RWPE1 (cell line): ENCODE data around the gene RGS19.

Source experiments
- CTCF ChIA-PET: fragments of 350-600 bp; sonication (Branson Sonifier 250); formaldehyde crosslinking; extraction: SDS; loops from one replicate; lab custom pipeline; 2021; lab: Yijun Ruan, JAX
- POLR2A ChIA-PET: fragments of 400-600 bp; formaldehyde crosslinking; extraction: SDS; loops from one replicate; lab custom pipeline; 2020; ENCODE audit warnings: antibody characterized with exemption; ENCODE audit not compliant: low non-redundant PET; lab: Yijun Ruan, JAX
- DNase-seq: peaks from one replicate; pipeline ENCODE4 v3.0.0; 2012; ENCODE audit warnings: low spot score
- H3K27ac ChIP-seq: fragments of 450-650 bp; 2 replicates; pipeline ENCODE4 v1.5.1; 2017
- CTCF ChIP-seq: fragments of 450-650 bp; conservative IDR thresholded peaks from 2 replicates; pipeline ENCODE4 v1.5.1; 2017; ENCODE audit warnings: low read depth, mild to moderate bottlenecking

Gene RGS19

DNA sequence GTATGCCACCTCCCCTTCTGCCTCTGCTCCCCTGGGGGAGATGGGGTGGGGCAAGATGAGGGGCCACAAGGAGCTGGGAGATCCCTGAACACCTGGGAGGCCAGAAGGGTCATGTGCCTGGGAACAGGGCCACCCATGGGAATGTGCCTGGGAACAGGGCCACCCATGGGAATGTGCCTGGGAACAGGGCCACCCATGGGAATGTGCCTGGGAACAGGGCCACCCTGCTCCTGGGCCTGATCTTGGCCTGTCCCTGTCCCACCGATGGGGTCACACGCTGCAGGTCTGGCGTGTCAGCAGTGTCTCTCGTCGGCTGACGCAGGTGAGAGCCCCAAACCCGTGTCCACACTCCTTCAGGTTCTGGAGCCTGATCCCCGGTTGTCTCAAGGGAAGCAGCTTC lies 4.4 kb downstream of the RGS19 start:
- peak overlapping the region; percentile 47 for H3K27ac ChIP-seq
- DNase-seq: no peak
- CTCF ChIA-PET: interaction anchor here (0.6 to 0.7 kb wide), 2 partner anchors 12 to 41 kb away, joined by 3 to 5 read pairs; no protein-coding TSS in a partner anchor
- no peak for TF ChIP-seq CTCF
- POLR2A ChIA-PET: interaction anchor here (1.0 kb wide), 1 partner anchor 12 kb away, joined by 3 read pairs; the partner anchor contains the start of gene TCEA2

GRCh38 chr20:64074184-64074789 lies 5.0 kb downstream of the RGS19 start:
- CTCF ChIA-PET: interaction anchor here (0.6 to 3.6 kb wide), 5 partner anchors 9 to 101 kb away, joined by 5 to 18 read pairs (median 6); partner anchors contain the start of gene LKAAEAR1
- no peak for DNase-seq
- no peak for TF ChIP-seq CTCF
- H3K27ac ChIP-seq: peak overlapping the region; percentile 47
- POLR2A ChIA-PET: no interaction called here

GRCh38 chr20:64073476-64074183 lies 5.7 kb downstream of the RGS19 start:
- no peak for DNase-seq
- peak overlapping the region; percentile 47 for H3K27ac ChIP-seq
- ChIA-PET CTCF (interaction anchor here (0.6 to 3.6 kb wide), 6 partner anchors 8 to 203 kb away, joined by 3 to 18 read pairs (median 6); partner anchors contain the start of gene LKAAEAR1), POLR2A (no interaction called here)
- no peak for TF ChIP-seq CTCF

DNA sequence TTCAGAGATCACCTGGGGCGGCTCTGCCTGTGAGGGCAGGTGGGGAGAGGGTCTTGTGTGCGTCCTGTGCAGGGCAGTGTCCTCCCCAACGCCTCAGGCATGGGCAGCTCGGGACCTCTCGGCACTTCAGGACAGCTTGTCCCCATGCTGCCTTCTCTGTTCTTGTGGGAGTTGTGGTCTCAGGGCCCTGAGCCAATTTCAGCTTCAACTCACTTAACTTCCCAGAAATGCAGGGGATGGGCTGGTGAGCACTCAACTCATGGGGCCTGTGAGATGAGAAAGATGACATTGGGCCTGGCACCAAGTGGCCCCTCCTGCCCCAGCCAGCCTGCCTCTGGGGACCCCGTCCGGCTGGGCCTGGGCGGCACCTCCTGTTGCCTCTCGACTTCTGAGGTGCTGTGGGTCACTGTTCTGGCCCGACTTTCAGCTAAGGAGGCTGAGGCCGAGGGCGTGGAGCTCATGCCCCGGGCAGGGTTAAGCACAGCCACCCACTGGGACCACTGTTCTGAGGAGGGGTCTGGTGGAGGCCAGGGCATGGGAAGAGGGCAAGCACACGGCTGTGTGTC lies 6.7 kb downstream of the RGS19 start:
- no peak for DNase-seq
- TF ChIP-seq CTCF: no peak
- H3K27ac ChIP-seq: peak overlapping the region; percentile 47
- CTCF ChIA-PET: interaction anchor here (0.8 to 3.6 kb wide), 5 partner anchors 9 to 34 kb away, joined by 3 to 18 read pairs (median 5); partner anchors contain the start of gene LKAAEAR1
- POLR2A ChIA-PET: no interaction called here

GRCh38 chr20:64071341-64072332 lies 7.7 kb downstream of the RGS19 start:
- DNase-seq: no peak
- POLR2A ChIA-PET: interaction anchor here (0.5 kb wide), 1 partner anchor 64 kb away, joined by 4 read pairs; no protein-coding TSS in a partner anchor

More at GRCh38 chr20:64071341-64072332, 7.7 kb downstream of the RGS19 start:
- no peak for TF ChIP-seq CTCF
- CTCF ChIA-PET: interaction anchor here (0.7 to 3.6 kb wide), 6 partner anchors 10 to 459 kb away, joined by 3 to 18 read pairs (median 4); partner anchors contain the start of gene LKAAEAR1
- peak overlapping the region; percentile 47 for H3K27ac ChIP-seq
